ENCODE measurements around the gene ATP4A. TPM values are rescaled to one million over a fixed set of nuclear protein-coding genes. Genes with fewer than 3 reads are reported as not detected.

ATP4A gene
- total and polyA plus RNA-seq, 8 donors = 9.8 to 890 (median 301) TPM

GRCh38 chr19:35556025-35556590 lies 7.3 kb downstream of the ATP4A start:
- H3K27ac ChIP-seq = no peak overlapping the region
- WGBS, 5 donors = 78 to 85% (median 81%) methylated on average over 9 of the region's 9 CpGs
- intact Hi-C loops (cut with DNase I; ENCODE audit: low total_unique reads) = no loop called here

GRCh38 chr19:35555301-35556005 lies 8.0 kb downstream of the ATP4A start:
- intact Hi-C loops (cut with DNase I; ENCODE audit: low total_unique reads) = no loop called here
- H3K27me3 ChIP-seq = peaks cover 12 to 43% (median 32%) of the 10 kb centered on the region in 3 donors
- H3K9me3 ChIP-seq = no peaks in the 10 kb centered on the region
- 56 to 70% (median 66%) methylated on average over 12 to 30 of the region's 30 CpGs for WGBS, 5 donors
- H3K27ac ChIP-seq = no peak overlapping the region
- H3K4me3 ChIP-seq = no peak overlapping the region
- TF ChIP-seq CTCF (IDR thresholded peaks at IDR 0.05) = peak in 2 of 7 experiments; percentile 11 to 17
- no peak for TF ChIP-seq POLR2A (IDR thresholded peaks at IDR 0.05)
- peaks cover 8 to 17% (median 12%) of the 10 kb centered on the region in 4 donors for H3K4me1 ChIP-seq
- peak in 1 of 2 donors; percentile 21 for DNase-seq
- peaks cover 0 to 11% (median 9%) of the 10 kb centered on the region in 4 donors for H3K36me3 ChIP-seq

More at GRCh38 chr19:35556025-35556590, 7.3 kb downstream of the ATP4A start:
- peaks cover 8 to 17% (median 12%) of the 10 kb centered on the region in 4 donors for H3K4me1 ChIP-seq
- H3K27me3 ChIP-seq = peaks cover 12 to 49% (median 32%) of the 10 kb centered on the region in 3 donors
- no peak for DNase-seq
- H3K4me3 ChIP-seq = no peak overlapping the region
- H3K36me3 ChIP-seq = peaks cover 0 to 5% (median 2%) of the 10 kb centered on the region in 4 donors
- H3K9me3 ChIP-seq = no peaks in the 10 kb centered on the region
- TF ChIP-seq POLR2A (IDR thresholded peaks at IDR 0.05) (no peak), CTCF (IDR thresholded peaks at IDR 0.05) (no peak), POLR2AphosphoS5 (IDR thresholded peaks at IDR 0.05) (no peak), EP300 (IDR thresholded peaks at IDR 0.05) (no peak)

GRCh38 chr19:35554076-35554475 lies 9.4 kb downstream of the ATP4A start:
- TF ChIP-seq CTCF (IDR thresholded peaks at IDR 0.05) (no peak), POLR2A (IDR thresholded peaks at IDR 0.05) (no peak), POLR2AphosphoS5 (IDR thresholded peaks at IDR 0.05) (no peak), EP300 (IDR thresholded peaks at IDR 0.05) (no peak)
- no peak overlapping the region for H3K4me3 ChIP-seq
- peaks cover 12 to 29% (median 20%) of the 10 kb centered on the region in 3 donors for H3K27me3 ChIP-seq
- intact Hi-C loops (cut with DNase I; ENCODE audit: low total_unique reads) = no loop called here
- H3K36me3 ChIP-seq = peaks cover 0 to 16% (median 12%) of the 10 kb centered on the region in 4 donors
- H3K27ac ChIP-seq = no peak overlapping the region
- H3K4me1 ChIP-seq = peaks cover 8 to 17% (median 13%) of the 10 kb centered on the region in 4 donors
- WGBS, 5 donors = 54 to 74% (median 66%) methylated on average over 5 of the region's 5 CpGs
- H3K9me3 ChIP-seq = no peaks in the 10 kb centered on the region
- no peak for DNase-seq

- H3K4me3 ChIP-seq = no peak overlapping the region
- WGBS, 5 donors = 62 to 71% (median 66%) methylated on average over 14 of the region's 14 CpGs
- TF ChIP-seq POLR2AphosphoS5 (IDR thresholded peaks at IDR 0.05) = no peak
- TF ChIP-seq CTCF (IDR thresholded peaks at IDR 0.05) = no peak
- no peak for TF ChIP-seq EP300 (IDR thresholded peaks at IDR 0.05)
- TF ChIP-seq POLR2A (IDR thresholded peaks at IDR 0.05) = no peak
Measured at GRCh38 chr19:35553385-35554000, 10.0 kb downstream of the ATP4A start.

More at GRCh38 chr19:35553385-35554000, 10.0 kb downstream of the ATP4A start:
- no peaks in the 10 kb centered on the region for H3K9me3 ChIP-seq
- DNase-seq = no peak
- H3K4me1 ChIP-seq = peaks cover 7 to 19% (median 12%) of the 10 kb centered on the region in 4 donors
- H3K36me3 ChIP-seq = peaks cover 0 to 16% (median 14%) of the 10 kb centered on the region in 4 donors
- intact Hi-C loops (cut with DNase I; ENCODE audit: low total_unique reads) = no loop called here
- H3K27ac ChIP-seq = no peak overlapping the region
- peaks cover 6 to 23% (median 14%) of the 10 kb centered on the region in 3 donors for H3K27me3 ChIP-seq

Measured in stomach (tissue), 9 donors.